GM08714 (cell line): ENCODE results near the gene MGST1.
"Not testable (repeated sequence)": the region's sequence is repeated elsewhere in the genome, so short reads cannot be mapped to it uniquely, and the experiment has no call there.

Source experiments
- H3K4me3 ChIP-seq: fragments of 200-500 bp; sonication (Bioruptor generic); 2 replicates; pipeline ENCODE4 v1.5.1; 2014; ENCODE audit warnings: mild to moderate bottlenecking, low read length, inconsistent platforms
- ZNF274 ChIP-seq: IDR thresholded peaks from 2 replicates; pipeline ENCODE4 v1.6.1; 2012; ENCODE audit warnings: mild to moderate bottlenecking, low read depth, low read length

Gene MGST1

DNA sequence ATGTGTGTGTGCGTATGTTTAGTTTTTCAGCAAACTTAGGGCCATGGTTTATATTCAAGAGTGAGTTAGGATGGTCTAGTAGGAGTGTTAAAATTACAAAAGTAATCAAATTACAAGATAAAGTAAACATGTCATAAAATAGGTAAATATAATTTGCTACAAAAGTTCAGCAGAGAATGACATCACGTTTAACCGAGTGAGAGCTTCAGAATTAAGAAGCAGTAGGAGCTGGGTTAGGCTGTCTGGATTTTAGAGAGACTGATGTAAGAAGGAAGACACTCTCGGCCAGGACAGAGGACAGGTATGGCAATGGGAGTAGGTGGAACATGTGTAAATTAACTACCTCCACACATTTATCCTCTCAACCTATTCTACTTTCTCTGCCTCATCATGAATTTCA lies 11.6 kb upstream of the MGST1 start:
- no peak overlapping the region for H3K4me3 ChIP-seq
- no peak for TF ChIP-seq ZNF274

DNA sequence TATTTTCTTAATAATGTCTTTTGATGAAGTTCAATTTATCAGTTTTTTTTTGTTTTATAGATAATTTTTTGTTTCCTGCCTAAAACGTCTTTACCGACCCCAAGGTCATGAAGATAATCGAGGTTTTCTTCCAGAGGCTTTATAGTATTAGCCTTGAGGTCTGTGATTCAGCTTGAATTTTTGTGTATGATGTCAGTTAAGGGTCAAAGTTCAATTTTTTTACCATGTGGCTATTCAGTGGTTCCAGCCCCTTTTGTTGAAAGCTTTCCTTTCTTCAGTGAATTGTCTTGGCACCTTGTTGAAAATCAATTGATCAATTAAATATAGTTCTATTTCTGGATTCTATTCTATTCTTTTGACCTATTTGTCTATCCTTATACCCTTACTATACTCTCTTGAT lies 3.2 kb upstream of the MGST1 start:
- TF ChIP-seq ZNF274, result no peak
- H3K4me3 ChIP-seq, result no peak overlapping the region

DNA sequence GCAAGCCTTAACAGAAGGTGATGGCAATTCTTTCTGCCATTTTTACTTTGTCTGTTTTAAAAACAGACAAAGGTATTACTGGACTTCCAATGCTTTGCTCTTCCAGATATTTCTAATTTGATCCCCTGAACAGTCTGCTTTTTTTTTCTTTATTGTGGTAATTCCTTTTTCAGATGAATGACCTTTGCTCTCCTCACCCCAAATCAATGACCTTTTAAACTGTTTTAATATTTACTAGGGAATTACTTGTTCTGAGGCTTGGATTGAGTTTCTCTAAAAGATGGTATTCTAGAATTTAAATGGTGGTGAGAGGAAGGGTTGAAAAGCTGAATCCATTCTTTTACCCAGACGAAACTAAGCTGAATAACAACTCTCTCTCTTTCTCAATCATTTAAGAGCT lies 2.3 kb upstream of the MGST1 start:
- TF ChIP-seq ZNF274, result no peak
- H3K4me3 ChIP-seq, result no peak overlapping the region

DNA sequence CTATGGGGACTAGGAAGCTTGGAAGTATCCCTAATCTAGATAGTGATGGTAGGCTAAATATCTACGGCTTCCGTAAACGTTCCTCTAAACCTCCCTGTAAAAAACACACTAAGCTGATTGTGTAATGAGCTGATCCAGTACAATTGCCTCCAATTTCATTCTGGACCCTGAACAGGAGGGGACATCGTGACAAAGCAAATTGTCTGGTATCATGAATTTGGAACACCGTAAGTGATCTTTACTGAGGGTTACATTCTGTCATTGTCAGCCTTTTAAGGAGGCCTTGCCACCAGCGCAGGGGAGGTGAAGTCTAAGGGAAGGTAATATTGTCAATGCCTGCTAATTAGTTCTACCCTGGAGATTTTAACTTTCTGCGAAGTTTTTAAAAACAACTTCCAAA lies 487 bp upstream of the MGST1 start:
- no peak overlapping the region for H3K4me3 ChIP-seq
- TF ChIP-seq ZNF274, result no peak

DNA sequence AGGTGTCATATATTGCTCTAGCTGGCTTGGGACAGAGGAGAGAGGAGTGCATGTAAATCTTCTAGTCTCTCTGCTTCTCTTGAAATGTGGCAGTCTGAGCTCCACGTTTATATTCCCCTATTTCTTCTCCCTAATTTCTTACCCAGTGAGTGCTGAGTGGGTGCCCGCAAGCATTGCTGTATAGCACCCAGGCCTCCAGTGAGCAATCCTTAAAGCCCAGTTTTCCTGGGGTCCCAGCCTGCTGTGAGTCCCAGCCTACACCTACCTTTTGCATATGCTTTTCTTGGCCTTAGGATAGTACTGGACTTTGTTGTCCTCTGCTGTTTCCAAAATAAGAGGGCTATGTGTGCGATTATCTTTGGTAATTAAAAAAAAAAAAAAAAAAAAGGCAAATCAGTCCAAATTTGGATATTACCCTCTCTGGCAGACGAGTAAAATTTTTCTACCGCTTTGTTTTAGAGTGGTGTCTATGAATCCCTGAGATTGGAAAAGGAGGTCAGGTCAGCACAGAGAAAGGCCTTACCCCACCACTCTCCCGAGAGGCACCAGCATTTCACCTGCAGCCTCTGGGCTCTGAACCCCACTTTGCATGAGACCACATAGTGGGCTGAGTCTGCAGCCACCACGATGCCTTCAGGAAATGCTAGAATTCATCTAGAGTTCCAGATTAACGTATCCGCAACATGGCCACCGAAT lies 1.1 kb downstream of the MGST1 start:
- no peak for TF ChIP-seq ZNF274
- H3K4me3 ChIP-seq, result peak overlapping the region; percentile 33; the same call in 1 of the 2 replicates

DNA sequence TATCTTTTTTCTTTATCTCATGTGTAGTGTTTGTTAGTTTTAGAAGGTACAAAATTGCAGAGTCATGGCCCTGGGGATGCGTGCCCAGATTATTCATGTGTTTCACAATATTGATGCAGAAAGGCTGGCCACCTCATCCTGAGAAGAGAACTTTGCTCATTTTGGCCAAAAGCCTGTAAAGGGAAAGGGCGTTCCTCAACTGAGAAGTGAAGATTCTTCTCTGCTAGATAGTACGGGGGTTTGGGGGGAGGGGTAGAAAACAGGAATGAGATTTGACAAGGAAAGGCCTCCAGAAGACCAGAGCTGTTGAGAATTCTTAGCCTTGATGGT lies 1.7 kb downstream of the MGST1 start:
- H3K4me3 ChIP-seq, result no peak overlapping the region
- TF ChIP-seq ZNF274, result no peak

DNA sequence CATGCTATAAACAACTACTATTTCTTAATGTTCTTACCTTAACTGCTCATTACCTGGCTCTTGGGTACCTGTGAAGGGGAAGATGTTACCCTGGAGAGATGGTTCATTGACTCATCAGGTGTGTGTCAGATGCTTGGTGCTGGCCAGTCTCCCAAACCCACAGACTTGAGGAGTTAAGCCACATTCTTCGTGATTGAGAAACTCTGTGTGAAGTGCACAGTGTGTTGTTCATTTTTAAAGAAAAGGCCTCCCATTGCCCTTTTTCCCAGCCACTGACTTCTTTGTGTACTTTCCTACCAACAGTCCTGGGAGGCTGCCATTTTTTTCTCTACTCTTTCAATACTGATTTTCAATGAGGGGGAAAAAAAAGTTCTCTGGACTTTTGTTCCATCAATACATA lies 3.2 kb downstream of the MGST1 start:
- H3K4me3 ChIP-seq, result no peak overlapping the region
- no peak for TF ChIP-seq ZNF274

DNA sequence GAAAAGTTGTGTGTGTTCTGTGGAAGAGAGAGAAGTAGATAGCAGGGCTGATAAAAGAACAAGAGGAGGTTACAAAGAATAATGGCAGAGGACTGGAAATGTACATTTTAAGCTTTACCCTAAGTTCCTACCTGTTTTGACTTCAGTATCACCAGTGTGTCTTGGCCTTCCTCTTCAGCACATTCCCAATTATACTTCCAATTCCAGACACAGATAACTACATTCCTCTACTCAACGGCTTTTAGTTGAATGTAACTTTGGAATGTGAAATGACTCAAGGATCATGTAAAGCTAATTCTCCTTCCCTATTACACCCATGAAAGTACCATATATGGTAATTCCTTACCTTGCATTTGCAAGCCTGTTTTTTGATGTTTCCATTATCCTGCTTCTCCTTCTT lies 5.0 kb downstream of the MGST1 start:
- TF ChIP-seq ZNF274, result no peak
- no peak overlapping the region for H3K4me3 ChIP-seq

DNA sequence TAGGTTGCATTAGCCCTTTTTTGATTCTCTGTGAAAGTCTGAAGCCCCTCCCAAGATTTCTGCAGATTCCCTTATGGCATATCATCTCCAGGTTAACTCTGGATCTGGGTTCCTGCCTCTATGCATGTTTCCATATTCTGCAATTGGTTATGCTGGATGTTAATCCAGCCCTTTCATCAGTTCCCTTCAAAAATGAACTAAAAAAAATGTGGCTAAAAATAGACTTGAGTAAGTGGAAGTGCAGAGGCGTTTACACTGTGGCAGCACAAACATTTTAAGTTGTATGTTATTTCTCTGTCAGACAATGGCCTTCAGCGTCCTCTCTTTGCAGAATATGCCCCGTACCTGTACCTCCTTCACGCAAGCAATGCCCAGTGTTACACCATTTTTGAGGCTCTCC lies 11.4 kb downstream of the MGST1 start:
- H3K4me3 ChIP-seq, result no peak overlapping the region
- TF ChIP-seq ZNF274, result no peak

DNA sequence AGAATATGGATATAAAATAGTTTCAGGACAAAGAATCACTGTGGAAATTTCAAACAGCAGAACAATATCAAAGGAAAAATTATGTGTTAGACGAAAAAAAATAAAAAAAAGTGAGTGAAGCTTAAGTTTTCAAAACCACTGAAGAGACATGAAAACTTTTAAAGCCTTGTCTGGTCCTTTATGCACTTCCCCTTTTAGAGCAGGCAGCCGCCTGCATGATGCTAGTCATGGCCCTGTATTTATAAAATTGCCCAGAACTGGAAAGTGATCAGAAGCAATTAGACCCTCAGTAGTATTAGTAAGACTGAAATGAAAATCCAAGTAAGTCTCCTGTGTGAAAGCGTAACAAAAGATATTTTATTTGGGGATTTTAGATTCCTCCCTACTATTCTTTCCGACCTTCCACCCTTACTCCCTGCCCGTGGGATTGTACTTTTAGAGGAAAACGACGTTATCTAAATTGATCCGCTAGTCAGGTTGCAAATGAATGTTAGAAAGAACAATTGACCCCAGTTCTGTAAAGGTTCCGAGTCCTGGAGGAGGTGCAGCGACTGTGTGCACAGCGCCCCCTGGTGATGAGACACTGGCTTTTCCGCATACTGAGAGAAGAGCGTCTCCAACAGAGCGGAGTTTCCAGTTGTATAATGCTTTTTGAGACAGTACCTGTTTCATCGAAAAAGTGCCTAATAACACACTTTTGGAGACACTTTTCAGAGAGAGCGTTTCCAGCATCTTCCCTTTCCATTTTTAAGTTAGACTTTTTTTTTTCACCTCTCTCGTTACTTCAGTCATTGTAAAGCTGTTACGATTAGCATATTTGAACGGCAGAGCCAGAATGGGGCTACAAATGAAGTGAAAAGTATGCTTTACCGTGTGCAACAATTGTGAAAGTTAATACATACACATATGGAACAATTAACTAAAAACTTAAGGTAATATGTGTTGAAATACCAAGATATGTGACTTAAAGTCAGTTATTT lies 12.4 kb downstream of the MGST1 start:
- H3K4me3 ChIP-seq, result no peak overlapping the region
- no peak for TF ChIP-seq ZNF274

DNA sequence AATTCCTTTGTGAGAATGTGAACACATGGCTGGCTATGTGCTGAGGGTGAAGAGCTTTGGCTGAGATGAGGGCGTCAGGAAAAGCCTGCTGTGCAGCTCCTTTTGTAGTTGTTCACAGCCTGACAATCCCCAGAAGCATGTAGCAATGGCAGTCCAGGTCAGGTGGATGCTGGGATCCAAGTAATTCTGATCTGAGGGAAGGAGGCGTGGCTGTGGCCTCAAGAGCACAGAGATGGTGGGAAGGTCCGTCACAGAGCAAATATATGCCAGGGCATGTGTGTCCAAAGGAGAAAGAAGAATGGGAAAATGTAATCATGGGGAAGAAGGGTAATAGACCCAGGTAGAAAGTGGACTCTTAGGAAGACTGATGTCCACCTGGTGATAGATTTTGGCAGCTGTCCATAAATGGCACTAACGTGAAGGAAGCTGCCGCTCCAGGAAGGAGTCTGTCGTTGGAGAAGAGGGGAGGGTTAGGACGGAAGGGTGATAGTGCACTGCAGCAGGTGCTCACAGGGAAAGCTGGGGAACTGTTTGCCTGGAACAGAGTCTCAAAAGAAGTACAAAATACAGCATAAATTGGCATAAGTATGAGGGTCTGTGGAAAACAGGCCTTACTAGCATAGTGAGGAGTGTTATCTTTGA lies 13.8 kb downstream of the MGST1 start:
- TF ChIP-seq ZNF274, result no peak

DNA sequence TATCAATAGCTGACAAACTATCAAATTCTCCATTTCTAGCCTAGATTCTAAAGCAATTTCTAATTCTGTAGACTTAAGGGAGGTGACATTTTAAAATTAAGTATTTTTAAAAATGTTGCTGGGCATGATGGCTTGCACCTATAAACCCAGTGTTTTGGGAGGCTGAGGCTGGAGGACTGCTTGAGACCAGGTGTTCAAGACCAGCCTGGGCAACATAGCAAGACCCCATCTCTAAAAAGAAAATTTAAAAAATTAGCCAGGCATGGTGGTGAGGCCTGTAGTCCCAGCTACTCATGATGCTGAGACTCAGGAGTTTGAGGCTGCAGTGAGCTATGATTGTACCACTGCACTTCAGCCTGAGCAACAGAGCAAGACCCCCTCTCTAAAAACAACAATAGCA lies 15.1 kb downstream of the MGST1 start:
- TF ChIP-seq ZNF274, result no peak

More for the DNA sequence above, 13.8 kb downstream of the MGST1 start:
- H3K4me3 ChIP-seq, result no peak overlapping the region

DNA sequence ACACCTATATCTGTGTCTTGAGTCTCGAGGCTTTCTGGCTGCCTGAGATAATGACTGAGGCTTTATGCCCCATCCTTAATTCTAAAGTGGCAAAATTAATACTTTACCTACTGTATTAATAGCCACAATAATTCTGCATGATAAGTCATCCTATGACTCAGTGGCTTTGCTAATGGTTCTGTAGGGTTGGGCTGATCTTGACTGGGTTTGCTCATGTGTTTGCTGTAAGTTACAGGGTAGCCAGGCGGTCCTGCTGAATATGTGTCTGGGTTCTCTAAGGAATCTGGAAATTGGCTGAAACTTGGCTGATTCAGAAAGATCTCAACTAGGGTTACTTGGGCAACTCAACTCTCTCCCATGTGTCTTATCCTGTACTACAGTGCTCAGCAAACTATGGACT lies 21.7 kb downstream of the MGST1 start:
- TF ChIP-seq ZNF274, result no peak

More for the DNA sequence above, 15.1 kb downstream of the MGST1 start:
- no peak overlapping the region for H3K4me3 ChIP-seq

DNA sequence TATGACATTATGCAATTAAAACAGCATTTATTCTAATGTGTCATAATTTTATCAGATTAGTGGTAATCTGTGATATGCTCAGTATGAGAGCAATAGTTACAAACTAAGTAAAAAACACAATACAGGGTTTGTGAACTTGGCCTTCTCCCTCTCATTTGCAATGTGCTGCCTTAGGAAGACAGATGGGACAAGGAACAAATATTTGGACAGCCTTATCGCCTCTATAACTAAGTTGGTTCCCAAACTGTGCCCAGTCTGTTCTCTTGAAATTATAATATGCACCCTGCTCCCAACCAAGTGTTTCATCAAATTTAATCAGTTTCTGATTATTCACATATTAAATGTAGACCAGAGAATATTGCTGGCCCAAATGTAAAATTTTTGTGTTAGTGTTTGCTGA lies 22.7 kb downstream of the MGST1 start:
- no peak for TF ChIP-seq ZNF274
- no peak overlapping the region for H3K4me3 ChIP-seq

More for the DNA sequence above, 21.7 kb downstream of the MGST1 start:
- no peak overlapping the region for H3K4me3 ChIP-seq

DNA sequence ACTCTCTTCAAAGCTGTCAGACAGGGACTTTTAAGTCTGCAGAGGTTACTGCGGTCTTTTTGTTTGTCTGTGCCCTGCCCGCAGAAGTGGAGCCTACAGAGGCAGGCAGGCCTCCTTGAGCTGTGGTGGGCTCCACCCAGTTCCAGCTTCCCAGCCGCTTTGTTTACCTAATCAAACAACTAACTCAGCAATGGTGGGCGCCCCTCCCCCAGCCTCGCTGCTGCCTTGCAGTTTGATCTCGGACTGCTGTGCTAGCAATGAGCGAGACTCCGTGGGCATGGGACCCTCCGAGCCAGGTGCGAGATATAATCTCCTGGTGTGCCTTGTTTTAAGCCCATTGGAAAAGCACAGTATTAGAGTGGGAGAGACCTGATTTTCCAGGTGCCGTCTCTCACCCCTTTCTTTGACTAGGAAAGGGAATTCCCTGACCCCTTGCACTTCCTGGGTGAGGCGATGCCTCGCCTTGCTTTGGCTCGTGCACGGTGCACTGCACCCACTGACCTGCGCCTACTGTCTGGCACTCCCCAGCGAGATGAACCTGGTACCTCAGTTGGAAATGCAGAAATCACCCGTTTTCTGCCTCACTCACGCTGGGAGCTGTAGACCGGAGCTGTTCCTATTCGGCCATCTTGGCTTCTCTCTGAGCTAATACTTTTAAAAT lies 35.3 kb downstream of the MGST1 start:
- not testable (repeated sequence) for H3K4me3 ChIP-seq
